Liver (tissue), 3 donors: ENCODE measurements around the gene CHD5.

Source experiments
- GABPA ChIP-seq, 2 donors: IDR thresholded peaks in 1 of 2; conservative IDR thresholded peaks in 1 of 2; 2 replicates each; pipeline ENCODE4 v1.6.1; 2016; ENCODE audit warnings: antibody characterized with exemption in 2 of 2, mild to moderate bottlenecking in 1 of 2, moderate library complexity in 1 of 2
- HNF4A ChIP-seq, 2 donors: conservative IDR thresholded peaks; 2 replicates each; pipeline ENCODE4 v1.6.1; 2016; ENCODE audit warnings: antibody characterized with exemption in 2 of 2, mild to moderate bottlenecking in 2 of 2
- JUND ChIP-seq, 2 donors: IDR thresholded peaks; 2 replicates each; pipeline ENCODE4 v1.6.1; 2016; ENCODE audit warnings: antibody characterized with exemption in 2 of 2
- RAD21 ChIP-seq, 2 donors: IDR thresholded peaks; 2 replicates each; pipeline ENCODE4 v1.6.1; 2016; ENCODE audit warnings: antibody characterized with exemption in 2 of 2, mild to moderate bottlenecking in 2 of 2
- RXRA ChIP-seq, 2 donors: IDR thresholded peaks; 2 replicates each; pipeline ENCODE4 v1.6.1; 2017 to 2018; ENCODE audit warnings: antibody characterized with exemption in 2 of 2, mild to moderate bottlenecking in 1 of 2
- TF ChIP-seq, protein P1 (sequence below): fragments of 150-350 bp; IDR thresholded peaks from 2 replicates; pipeline ENCODE4 v1.5.1; 2017; ENCODE audit warnings: improper control_type of control experiment, low read depth, low read length; ENCODE audit not compliant: missing input control
- TF ChIP-seq, protein P2 (sequence below): IDR thresholded peaks from 2 replicates; pipeline ENCODE4 v1.6.1; 2016; ENCODE audit warnings: antibody characterized with exemption, mild to moderate bottlenecking
- TF ChIP-seq, protein P3 (sequence below): IDR thresholded peaks from 2 replicates; pipeline ENCODE4 v1.6.1; 2016; ENCODE audit warnings: antibody characterized with exemption
- TF ChIP-seq, protein P4 (sequence below): IDR thresholded peaks from 2 replicates; pipeline ENCODE4 v1.6.1; 2016; ENCODE audit warnings: antibody characterized with exemption
- donor health status: healthy.
- donor health status: healthy.

DNA sequence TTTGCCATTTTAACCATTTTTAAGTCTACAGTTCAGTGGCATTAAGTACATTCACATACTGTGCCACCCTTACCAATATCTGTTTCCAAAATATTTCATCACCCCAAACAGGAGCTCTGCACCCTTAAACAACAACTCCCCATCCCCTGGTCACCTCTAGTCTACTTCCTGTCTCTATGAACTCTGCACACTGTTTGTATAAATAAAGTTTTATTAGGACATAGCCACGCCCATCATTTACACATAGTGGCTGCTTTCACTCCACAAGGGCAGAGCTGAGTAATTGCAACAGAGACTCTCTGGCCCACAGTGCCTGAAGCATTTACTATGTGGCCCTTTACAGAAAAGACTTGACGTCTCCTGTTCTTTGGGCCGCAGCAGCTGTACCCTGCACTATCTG lies 104.4 kb downstream of the CHD5 start:
- TF ChIP-seq, protein P1, sequence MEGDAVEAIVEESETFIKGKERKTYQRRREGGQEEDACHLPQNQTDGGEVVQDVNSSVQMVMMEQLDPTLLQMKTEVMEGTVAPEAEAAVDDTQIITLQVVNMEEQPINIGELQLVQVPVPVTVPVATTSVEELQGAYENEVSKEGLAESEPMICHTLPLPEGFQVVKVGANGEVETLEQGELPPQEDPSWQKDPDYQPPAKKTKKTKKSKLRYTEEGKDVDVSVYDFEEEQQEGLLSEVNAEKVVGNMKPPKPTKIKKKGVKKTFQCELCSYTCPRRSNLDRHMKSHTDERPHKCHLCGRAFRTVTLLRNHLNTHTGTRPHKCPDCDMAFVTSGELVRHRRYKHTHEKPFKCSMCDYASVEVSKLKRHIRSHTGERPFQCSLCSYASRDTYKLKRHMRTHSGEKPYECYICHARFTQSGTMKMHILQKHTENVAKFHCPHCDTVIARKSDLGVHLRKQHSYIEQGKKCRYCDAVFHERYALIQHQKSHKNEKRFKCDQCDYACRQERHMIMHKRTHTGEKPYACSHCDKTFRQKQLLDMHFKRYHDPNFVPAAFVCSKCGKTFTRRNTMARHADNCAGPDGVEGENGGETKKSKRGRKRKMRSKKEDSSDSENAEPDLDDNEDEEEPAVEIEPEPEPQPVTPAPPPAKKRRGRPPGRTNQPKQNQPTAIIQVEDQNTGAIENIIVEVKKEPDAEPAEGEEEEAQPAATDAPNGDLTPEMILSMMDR = no peak
- TF ChIP-seq RAD21 (IDR thresholded peaks at IDR 0.05) = no peak
- TF ChIP-seq, protein P2, sequence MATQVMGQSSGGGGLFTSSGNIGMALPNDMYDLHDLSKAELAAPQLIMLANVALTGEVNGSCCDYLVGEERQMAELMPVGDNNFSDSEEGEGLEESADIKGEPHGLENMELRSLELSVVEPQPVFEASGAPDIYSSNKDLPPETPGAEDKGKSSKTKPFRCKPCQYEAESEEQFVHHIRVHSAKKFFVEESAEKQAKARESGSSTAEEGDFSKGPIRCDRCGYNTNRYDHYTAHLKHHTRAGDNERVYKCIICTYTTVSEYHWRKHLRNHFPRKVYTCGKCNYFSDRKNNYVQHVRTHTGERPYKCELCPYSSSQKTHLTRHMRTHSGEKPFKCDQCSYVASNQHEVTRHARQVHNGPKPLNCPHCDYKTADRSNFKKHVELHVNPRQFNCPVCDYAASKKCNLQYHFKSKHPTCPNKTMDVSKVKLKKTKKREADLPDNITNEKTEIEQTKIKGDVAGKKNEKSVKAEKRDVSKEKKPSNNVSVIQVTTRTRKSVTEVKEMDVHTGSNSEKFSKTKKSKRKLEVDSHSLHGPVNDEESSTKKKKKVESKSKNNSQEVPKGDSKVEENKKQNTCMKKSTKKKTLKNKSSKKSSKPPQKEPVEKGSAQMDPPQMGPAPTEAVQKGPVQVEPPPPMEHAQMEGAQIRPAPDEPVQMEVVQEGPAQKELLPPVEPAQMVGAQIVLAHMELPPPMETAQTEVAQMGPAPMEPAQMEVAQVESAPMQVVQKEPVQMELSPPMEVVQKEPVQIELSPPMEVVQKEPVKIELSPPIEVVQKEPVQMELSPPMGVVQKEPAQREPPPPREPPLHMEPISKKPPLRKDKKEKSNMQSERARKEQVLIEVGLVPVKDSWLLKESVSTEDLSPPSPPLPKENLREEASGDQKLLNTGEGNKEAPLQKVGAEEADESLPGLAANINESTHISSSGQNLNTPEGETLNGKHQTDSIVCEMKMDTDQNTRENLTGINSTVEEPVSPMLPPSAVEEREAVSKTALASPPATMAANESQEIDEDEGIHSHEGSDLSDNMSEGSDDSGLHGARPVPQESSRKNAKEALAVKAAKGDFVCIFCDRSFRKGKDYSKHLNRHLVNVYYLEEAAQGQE = no peak
- TF ChIP-seq, protein P3, sequence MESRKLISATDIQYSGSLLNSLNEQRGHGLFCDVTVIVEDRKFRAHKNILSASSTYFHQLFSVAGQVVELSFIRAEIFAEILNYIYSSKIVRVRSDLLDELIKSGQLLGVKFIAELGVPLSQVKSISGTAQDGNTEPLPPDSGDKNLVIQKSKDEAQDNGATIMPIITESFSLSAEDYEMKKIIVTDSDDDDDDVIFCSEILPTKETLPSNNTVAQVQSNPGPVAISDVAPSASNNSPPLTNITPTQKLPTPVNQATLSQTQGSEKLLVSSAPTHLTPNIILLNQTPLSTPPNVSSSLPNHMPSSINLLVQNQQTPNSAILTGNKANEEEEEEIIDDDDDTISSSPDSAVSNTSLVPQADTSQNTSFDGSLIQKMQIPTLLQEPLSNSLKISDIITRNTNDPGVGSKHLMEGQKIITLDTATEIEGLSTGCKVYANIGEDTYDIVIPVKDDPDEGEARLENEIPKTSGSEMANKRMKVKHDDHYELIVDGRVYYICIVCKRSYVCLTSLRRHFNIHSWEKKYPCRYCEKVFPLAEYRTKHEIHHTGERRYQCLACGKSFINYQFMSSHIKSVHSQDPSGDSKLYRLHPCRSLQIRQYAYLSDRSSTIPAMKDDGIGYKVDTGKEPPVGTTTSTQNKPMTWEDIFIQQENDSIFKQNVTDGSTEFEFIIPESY = no peak
- TF ChIP-seq, protein P4, sequence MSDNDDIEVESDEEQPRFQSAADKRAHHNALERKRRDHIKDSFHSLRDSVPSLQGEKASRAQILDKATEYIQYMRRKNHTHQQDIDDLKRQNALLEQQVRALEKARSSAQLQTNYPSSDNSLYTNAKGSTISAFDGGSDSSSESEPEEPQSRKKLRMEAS = no peak
- TF ChIP-seq JUND (IDR thresholded peaks at IDR 0.05) = no peak
- TF ChIP-seq RXRA (IDR thresholded peaks at IDR 0.05) = no peak
- TF ChIP-seq HNF4A (conservative IDR thresholded peaks at IDR 0.05) = no peak
- TF ChIP-seq GABPA (IDR thresholded peaks at IDR 0.05 in 1 of 2, conservative IDR thresholded peaks at IDR 0.05 in 1 of 2) = no peak
